Panc1 (cell line): Measurements from ENCODE around the gene SREK1IP1. TPM values are rescaled to one million over a fixed set of nuclear protein-coding genes. Genes with fewer than 3 reads are reported as not detected.

Source experiments
- ATAC-seq: fragments of 200-7000 bp; cut with Tn5 transposase; 2 replicates; pipeline ENCODE4 v1.9.1; 2020; ENCODE audit warnings: mild to moderate bottlenecking, moderate library complexity
- Bru-seq: library from RNA; stranded (reverse); fragments of 400-500 nt; gene quantifications from one replicate; lab custom pipeline; 2021; lab: Mats Ljungman, UMichigan
- BruChase-seq, 2 experiments: library from RNA; stranded (reverse); fragments of 400-500 nt; gene quantifications; one replicate each; lab custom pipeline; 2021; lab: Mats Ljungman, UMichigan
- BruUV-seq: library from RNA; stranded (reverse); fragments of 400-500 nt; replicated peaks from 2 replicates; lab custom pipeline; 2021; lab: Mats Ljungman, UMichigan
- CTCF ChIA-PET: fragments of 300-600 bp; sonication (Branson Sonifier 250); formaldehyde crosslinking; loops from one replicate; lab custom pipeline; 2022; ENCODE audit warnings: antibody characterized with exemption; lab: Charles Lee
- POLR2A ChIA-PET: fragments of 300-600 bp; sonication (Branson Sonifier 250); formaldehyde crosslinking; loops from one replicate; lab custom pipeline; 2022; ENCODE audit warnings: antibody characterized with exemption; lab: Charles Lee
- DNase-seq: peaks from one replicate; pipeline ENCODE4 v3.0.0-alpha.2; 2010; ENCODE audit warnings: low read depth, low spot score
- H3K27ac ChIP-seq: 2 replicates; pipeline ENCODE4 v1.5.1; 2011; ENCODE audit warnings: mild to moderate bottlenecking, low read length, inconsistent platforms
- H3K27me3 ChIP-seq: fragments of 200-500 bp; sonication (Bioruptor generic); 2 replicates; pipeline ENCODE4 v1.6.0; 2014; ENCODE audit warnings: low read length, inconsistent platforms; ENCODE audit not compliant: control insufficient read depth, insufficient read depth
- H3K36me3 ChIP-seq: fragments of 200-500 bp; sonication (Bioruptor generic); 2 replicates; pipeline ENCODE4 v1.5.1; 2014; ENCODE audit warnings: inconsistent platforms, mild to moderate bottlenecking, low read length, moderate library complexity; ENCODE audit not compliant: control insufficient read depth, insufficient read depth
- H3K4me1 ChIP-seq: 2 replicates; pipeline ENCODE4 v1.5.1; 2011; ENCODE audit warnings: inconsistent platforms, mild to moderate bottlenecking, low read length, moderate library complexity; ENCODE audit not compliant: control insufficient read depth, insufficient read depth
- H3K4me3 ChIP-seq, 2 experiments: 2 replicates each; pipeline ENCODE4 v1.5.1; 2011 to 2012; ENCODE audit warnings: low read depth in 2 of 2, low read length in 2 of 2, mild to moderate bottlenecking in 2 of 2, inconsistent platforms in 1 of 2, moderate library complexity in 1 of 2
- H3K9me3 ChIP-seq: fragments of 200-500 bp; sonication (Bioruptor generic); 2 replicates; pipeline ENCODE4 v1.5.1; 2014; ENCODE audit warnings: low read depth, mild to moderate bottlenecking, inconsistent platforms, low read length, moderate library complexity; ENCODE audit not compliant: control insufficient read depth, insufficient read depth
- CTCF ChIP-seq: fragments of 450-650 bp; IDR thresholded peaks from 2 replicates; pipeline ENCODE4 v1.5.1; 2017; ENCODE audit warnings: mild to moderate bottlenecking
- POLR2AphosphoS5 ChIP-seq: IDR thresholded peaks from 2 replicates; pipeline ENCODE4 v1.6.1; 2012; ENCODE audit warnings: mild to moderate bottlenecking, low read depth, low read length, moderate library complexity
- REST ChIP-seq, 2 experiments: IDR thresholded peaks; 2 replicates each; pipeline ENCODE4 v1.6.1; 2011 to 2012; ENCODE audit warnings: low read depth in 2 of 2, control low read depth in 1 of 2, low read length in 1 of 2, mild to moderate bottlenecking in 1 of 2, moderate library complexity in 1 of 2; ENCODE audit not compliant: insufficient read depth in 1 of 2
- SIN3A ChIP-seq: IDR thresholded peaks from 2 replicates; pipeline ENCODE4 v1.6.1; 2012; ENCODE audit warnings: low read depth, mild to moderate bottlenecking, low read length, moderate library complexity, borderline replicate concordance; ENCODE audit not compliant: insufficient read depth
- TCF7L2 ChIP-seq: IDR thresholded peaks from 2 replicates; pipeline ENCODE4 v1.6.1; 2011; ENCODE audit warnings: mild to moderate bottlenecking, low read depth, low read length, inconsistent platforms
- in situ Hi-C: cut with HindIII; loops from 2 replicates; pipeline ENCODE4 v1.10.0; 2016; ENCODE audit warnings: low sequenced_read_pairs, low pct_unique_long_range_greater_than_20kb
- intact Hi-C: fragments of 100-400 bp; cut with micrococcal nuclease; formaldehyde crosslinking; loops from one replicate; pipeline ENCODE4 v1.10.0; 2022; ENCODE audit not compliant: unreplicated experiment
- long read RNA-seq: library from polyadenylated mRNA; unstranded; transcript quantifications from one replicate; pipeline ENCODE4 v2.0.0, GENCODE V29; 2021; ENCODE audit not compliant: unreplicated experiment
- polyA plus RNA-seq: library from polyadenylated mRNA; unstranded; fragments of >200 nt; gene quantifications from one replicate; pipeline ENCODE4 v1.2.1, GENCODE V29; 2012; ENCODE audit warnings: missing spikeins; ENCODE audit not compliant: insufficient read length
- total RNA-seq: library from RNA; stranded (reverse); gene quantifications from one replicate; pipeline ENCODE4 v1.2.1, GENCODE V29; 2021; ENCODE audit not compliant: unreplicated experiment

The SREK1IP1 gene
- total RNA-seq (13.3 TPM), Bru-seq, nascent RNA (percentile 82 among the genes with signal in this experiment), BruChase-seq, experiment 1, labeled RNA remaining after a 2-hour chase (percentile 79 among the genes with signal in this experiment), BruChase-seq, experiment 2, labeled RNA remaining after a 6-hour chase (percentile 72 among the genes with signal in this experiment)
- 14.8 TPM for polyA plus RNA-seq
- long read RNA-seq, full-length matches to known transcripts: 12 of 23 reads
- long read RNA-seq, partial matches to known transcripts: 6 of 23 reads
- long read RNA-seq, other reads (novel, unspliced or antisense): 5 of 23 reads

GRCh38 chr5:64768358-64769312, at the start of gene SREK1IP1, which contains the start of gene CWC27:
SREK1IP1 (minus strand) TSS chr5:64768691; CDS start chr5:64768517, 174 bp downstream.
CWC27 (plus strand) TSS chr5:64768930; CDS start chr5:64769147, 217 bp downstream.
- BruUV-seq: TSS peak; percentile 88
- DNase-seq (peak; percentile 75), ATAC-seq (peak; percentile 98)
- Histone ChIP-seq H3K9me3 (no peaks in the 10 kb centered on the region), H3K27me3 (no peaks in the 10 kb centered on the region), H3K36me3 (peaks cover 8% of the 10 kb centered on the region), H3K27ac (peak within 1 kb of the TSS; percentile 100), H3K4me3 (peak within 1 kb of the TSS; percentile 100), H3K4me1 (peaks cover 15% of the 10 kb centered on the region)
- in situ Hi-C loops: no loop called here
- ChIA-PET POLR2A (interaction anchor here (0.6 kb wide), 2 partner anchors 20 to 726 kb away, joined by 8 to 9 read pairs; no protein-coding TSS in a partner anchor), CTCF (interaction anchor here (0.6 kb wide), 2 partner anchors 39 to 155 kb away, joined by 3 to 4 read pairs; no protein-coding TSS in a partner anchor)
- 0 out of 2 replicates have a peak, but pooled peaks have one; percentile 31 for TF ChIP-seq SIN3A
- TF ChIP-seq REST (IDR thresholded peaks at IDR 0.05; ENCODE audit: insufficient read depth in 1 of 2, low read depth in 2 of 2, low read length in 1 of 2): no peak
- peak; percentile 86 for TF ChIP-seq POLR2AphosphoS5
- peak; percentile 28; the same call in 1 of the 2 replicates for TF ChIP-seq TCF7L2
- intact Hi-C loops: no loop called here

- H3K4me3 ChIP-seq: no peak overlapping the region
- ChIA-PET POLR2A (no interaction called here), CTCF (no interaction called here)
- no TSS peak for BruUV-seq
- no peaks in the 10 kb centered on the region for H3K36me3 ChIP-seq
- intact Hi-C loops: no loop called here
- no peaks in the 10 kb centered on the region for H3K27me3 ChIP-seq
- in situ Hi-C loops: no loop called here
- TF ChIP-seq POLR2AphosphoS5 (no peak), REST (IDR thresholded peaks at IDR 0.05; ENCODE audit: insufficient read depth in 1 of 2, low read depth in 2 of 2, low read length in 1 of 2) (no peak), CTCF (no peak), SIN3A (no peak), TCF7L2 (no peak)
- no peaks in the 10 kb centered on the region for H3K9me3 ChIP-seq
- no peaks in the 10 kb centered on the region for H3K4me1 ChIP-seq
- ATAC-seq: no peak
- no peak for DNase-seq
- no peak overlapping the region for H3K27ac ChIP-seq
Observed at GRCh38 chr5:64818245-64818644, 49.8 kb upstream of the SREK1IP1 start.
